ENCODE data around the gene STAP2.

The STAP2 gene

GRCh38 chr19:4297901-4298809 is 40.5 kb downstream of the STAP2 start:
- Histone ChIP-seq H3K9me3 (replicated peaks in 1 of 2; ENCODE audit: control insufficient read depth in 2 of 2, insufficient read depth in 1 of 2, low read depth in 1 of 2, low read length in 2 of 2) (no peaks in the 10 kb centered on the region), H3K4me1 (ENCODE audit: control insufficient read depth in 2 of 2, insufficient read depth in 1 of 2, low read depth in 1 of 2, low read length in 2 of 2) (peaks cover 0 to 7% of the 10 kb centered on the region in 2 donors), H3K23ac (ENCODE audit: low read depth, low read length, poor library complexity) (peak overlapping the region; percentile 94), H3K9ac (ENCODE audit: low read depth, low read length, poor library complexity) (no peak overlapping the region), H3K27ac (replicated peaks; ENCODE audit: low read length) (no peak overlapping the region), H4K8ac (ENCODE audit: low read depth, low read length) (no peak overlapping the region), H2AFZ (ENCODE audit: low read length) (no peak overlapping the region), H2BK120ac (ENCODE audit: low read depth, low read length) (no peak overlapping the region), H3K4ac (ENCODE audit: low read length) (no peak overlapping the region), H2AK5ac (ENCODE audit: low read depth, low read length) (no peak overlapping the region), H3K14ac (ENCODE audit: low read length) (no peak overlapping the region), H3K36me3 (replicated peaks in 1 of 2; ENCODE audit: control insufficient read depth in 2 of 2, insufficient read depth in 2 of 2, low read length in 2 of 2) (no peaks in the 10 kb centered on the region), H3K18ac (ENCODE audit: low read length) (peak overlapping the region; percentile 84), H3K4me2 (ENCODE audit: insufficient read depth, low read length, poor library complexity, severe bottlenecking) (no peak overlapping the region), H2BK15ac (ENCODE audit: low read length) (peak overlapping the region; percentile 7), H2BK5ac (ENCODE audit: low read length) (no peak overlapping the region), H3K27me3 (ENCODE audit: control insufficient read depth in 3 of 3, insufficient read depth in 3 of 3, low read depth in 1 of 3, low read length in 3 of 3) (no peaks in the 10 kb centered on the region), H4K91ac (ENCODE audit: low read depth, low read length, poor library complexity) (no peak overlapping the region), H3K4me3 (ENCODE audit: low read length in 2 of 2) (no peak overlapping the region), H2BK12ac (ENCODE audit: low read length) (no peak overlapping the region), H3K79me1 (ENCODE audit: low read depth, low read length) (no peaks in the 10 kb centered on the region)
- DNase-seq (ENCODE audit: low spot score), result no peak
- WGBS, 2 donors (ENCODE audit: extremely low coverage in 2 of 2, insufficient read length in 2 of 2, insufficient replicate concordance in 1 of 2), result no CpG with 5 or more reads among the region's 27 CpGs

- H3K27ac ChIP-seq (replicated peaks; ENCODE audit: low read length), result no peak overlapping the region
- WGBS, 2 donors (ENCODE audit: extremely low coverage in 2 of 2, insufficient read length in 2 of 2, insufficient replicate concordance in 1 of 2), result no CpG with 5 or more reads among the region's 14 CpGs
- H3K27me3 ChIP-seq (ENCODE audit: control insufficient read depth in 3 of 3, insufficient read depth in 3 of 3, low read depth in 1 of 3, low read length in 3 of 3), result no peaks in the 10 kb centered on the region
- no peaks in the 10 kb centered on the region for H3K79me1 ChIP-seq (ENCODE audit: low read depth, low read length)
- peaks cover 3 to 5% of the 10 kb centered on the region in 2 donors for H3K4me1 ChIP-seq (ENCODE audit: control insufficient read depth in 2 of 2, insufficient read depth in 1 of 2, low read depth in 1 of 2, low read length in 2 of 2)
- no peak overlapping the region for H3K23ac ChIP-seq (ENCODE audit: low read depth, low read length, poor library complexity)
- H4K91ac ChIP-seq (ENCODE audit: low read depth, low read length, poor library complexity), result no peak overlapping the region
- no peak overlapping the region for H2BK15ac ChIP-seq (ENCODE audit: low read length)
- no peaks in the 10 kb centered on the region for H3K36me3 ChIP-seq (replicated peaks in 1 of 2; ENCODE audit: control insufficient read depth in 2 of 2, insufficient read depth in 2 of 2, low read length in 2 of 2)
- H2AK5ac ChIP-seq (ENCODE audit: low read depth, low read length), result no peak overlapping the region
- H3K4ac ChIP-seq (ENCODE audit: low read length), result no peak overlapping the region
- no peak overlapping the region for H2BK5ac ChIP-seq (ENCODE audit: low read length)
- H2AFZ ChIP-seq (ENCODE audit: low read length), result no peak overlapping the region
- H3K9me3 ChIP-seq (replicated peaks in 1 of 2; ENCODE audit: control insufficient read depth in 2 of 2, insufficient read depth in 1 of 2, low read depth in 1 of 2, low read length in 2 of 2), result no peaks in the 10 kb centered on the region
- H3K4me2 ChIP-seq (ENCODE audit: insufficient read depth, low read length, poor library complexity, severe bottlenecking), result no peak overlapping the region
- no peak overlapping the region for H2BK120ac ChIP-seq (ENCODE audit: low read depth, low read length)
- H3K4me3 ChIP-seq (ENCODE audit: low read length in 2 of 2), result no peak overlapping the region
- H3K18ac ChIP-seq (ENCODE audit: low read length), result peak overlapping the region; percentile 12
- H3K14ac ChIP-seq (ENCODE audit: low read length), result no peak overlapping the region
- DNase-seq (ENCODE audit: low spot score), result no peak
- no peak overlapping the region for H3K9ac ChIP-seq (ENCODE audit: low read depth, low read length, poor library complexity)
- H4K8ac ChIP-seq (ENCODE audit: low read depth, low read length), result no peak overlapping the region
- peak overlapping the region; percentile 36 for H2BK12ac ChIP-seq (ENCODE audit: low read length)
These were observed 42.5 kb downstream of the STAP2 start for GRCh38 chr19:4295972-4296771.

GRCh38 chr19:4294389-4294788 is 44.2 kb downstream of the STAP2 start:
- Histone ChIP-seq H3K23ac (ENCODE audit: low read depth, low read length, poor library complexity) (peak overlapping the region; percentile 73), H3K4me1 (ENCODE audit: control insufficient read depth in 2 of 2, insufficient read depth in 1 of 2, low read depth in 1 of 2, low read length in 2 of 2) (peaks cover 7% of the 10 kb centered on the region in 2 donors), H2BK12ac (ENCODE audit: low read length) (peak overlapping the region; percentile 58), H3K9ac (ENCODE audit: low read depth, low read length, poor library complexity) (no peak overlapping the region), H2AK5ac (ENCODE audit: low read depth, low read length) (peak overlapping the region; percentile 35), H3K9me3 (replicated peaks in 1 of 2; ENCODE audit: control insufficient read depth in 2 of 2, insufficient read depth in 1 of 2, low read depth in 1 of 2, low read length in 2 of 2) (no peaks in the 10 kb centered on the region), H2BK15ac (ENCODE audit: low read length) (no peak overlapping the region), H4K91ac (ENCODE audit: low read depth, low read length, poor library complexity) (no peak overlapping the region), H3K36me3 (replicated peaks in 1 of 2; ENCODE audit: control insufficient read depth in 2 of 2, insufficient read depth in 2 of 2, low read length in 2 of 2) (peaks cover 0 to 7% of the 10 kb centered on the region in 2 donors), H3K79me1 (ENCODE audit: low read depth, low read length) (no peaks in the 10 kb centered on the region), H3K14ac (ENCODE audit: low read length) (no peak overlapping the region), H3K27me3 (ENCODE audit: control insufficient read depth in 3 of 3, insufficient read depth in 3 of 3, low read depth in 1 of 3, low read length in 3 of 3) (no peaks in the 10 kb centered on the region), H4K8ac (ENCODE audit: low read depth, low read length) (no peak overlapping the region), H3K4ac (ENCODE audit: low read length) (peak overlapping the region; percentile 11), H2AFZ (ENCODE audit: low read length) (no peak overlapping the region), H3K27ac (replicated peaks; ENCODE audit: low read length) (no peak overlapping the region), H2BK5ac (ENCODE audit: low read length) (no peak overlapping the region), H3K4me3 (ENCODE audit: low read length in 2 of 2) (no peak overlapping the region), H3K18ac (ENCODE audit: low read length) (peak overlapping the region; percentile 28), H3K4me2 (ENCODE audit: insufficient read depth, low read length, poor library complexity, severe bottlenecking) (peak overlapping the region; percentile 11), H2BK120ac (ENCODE audit: low read depth, low read length) (no peak overlapping the region)
- no peak for DNase-seq (ENCODE audit: low spot score)
- WGBS, 2 donors (ENCODE audit: extremely low coverage in 2 of 2, insufficient read length in 2 of 2, insufficient replicate concordance in 1 of 2), result no CpG with 5 or more reads among the region's 10 CpGs

GRCh38 chr19:4292515-4292914 is 46.1 kb downstream of the STAP2 start:
- no peak overlapping the region for H3K9ac ChIP-seq (ENCODE audit: low read depth, low read length, poor library complexity)
- H3K79me1 ChIP-seq (ENCODE audit: low read depth, low read length), result no peaks in the 10 kb centered on the region
- H3K4me1 ChIP-seq (ENCODE audit: control insufficient read depth in 2 of 2, insufficient read depth in 1 of 2, low read depth in 1 of 2, low read length in 2 of 2), result peaks cover 7% of the 10 kb centered on the region in 2 donors
- H2BK5ac ChIP-seq (ENCODE audit: low read length), result no peak overlapping the region
- no peak overlapping the region for H3K4me3 ChIP-seq (ENCODE audit: low read length in 2 of 2)
- no peak overlapping the region for H3K14ac ChIP-seq (ENCODE audit: low read length)
- H3K27me3 ChIP-seq (ENCODE audit: control insufficient read depth in 3 of 3, insufficient read depth in 3 of 3, low read depth in 1 of 3, low read length in 3 of 3), result no peaks in the 10 kb centered on the region
- no peak overlapping the region for H3K4ac ChIP-seq (ENCODE audit: low read length)
- H4K8ac ChIP-seq (ENCODE audit: low read depth, low read length), result no peak overlapping the region
- H2BK120ac ChIP-seq (ENCODE audit: low read depth, low read length), result no peak overlapping the region
- no peak overlapping the region for H2BK12ac ChIP-seq (ENCODE audit: low read length)
- H3K27ac ChIP-seq (replicated peaks; ENCODE audit: low read length), result no peak overlapping the region
- H3K23ac ChIP-seq (ENCODE audit: low read depth, low read length, poor library complexity), result no peak overlapping the region
- H2AFZ ChIP-seq (ENCODE audit: low read length), result no peak overlapping the region
- peaks cover 0 to 18% of the 10 kb centered on the region in 2 donors for H3K36me3 ChIP-seq (replicated peaks in 1 of 2; ENCODE audit: control insufficient read depth in 2 of 2, insufficient read depth in 2 of 2, low read length in 2 of 2)
- H4K91ac ChIP-seq (ENCODE audit: low read depth, low read length, poor library complexity), result no peak overlapping the region
- DNase-seq (ENCODE audit: low spot score), result no peak
- H3K9me3 ChIP-seq (replicated peaks in 1 of 2; ENCODE audit: control insufficient read depth in 2 of 2, insufficient read depth in 1 of 2, low read depth in 1 of 2, low read length in 2 of 2), result no peaks in the 10 kb centered on the region
- no peak overlapping the region for H2BK15ac ChIP-seq (ENCODE audit: low read length)
- H3K4me2 ChIP-seq (ENCODE audit: insufficient read depth, low read length, poor library complexity, severe bottlenecking), result no peak overlapping the region
- H2AK5ac ChIP-seq (ENCODE audit: low read depth, low read length), result peak overlapping the region; percentile 70
- peak overlapping the region; percentile 28 for H3K18ac ChIP-seq (ENCODE audit: low read length)
- no CpG with 5 or more reads among the region's 15 CpGs for WGBS, 2 donors (ENCODE audit: extremely low coverage in 2 of 2, insufficient read length in 2 of 2, insufficient replicate concordance in 1 of 2)

Data from neuronal stem cell (in vitro differentiated cells).